ENCODE measurements around the gene CDK11B.
A peak's percentile ranks its signal among the peaks of the same experiment; 100 is the strongest.
"Not testable (repeated sequence)": the region's sequence is repeated elsewhere in the genome, so short reads cannot be mapped to it uniquely, and the experiment has no call there.

CDK11B gene

GRCh38 chr1:1658583-1659549 lies at the start of gene CDK11B:
Gene CDK11B (minus strand): TSS chr1:1659004. CDS start chr1:1657485, 1,519 bp downstream.
- DNase-seq (ENCODE audit: low spot score): peak; percentile 94

- not testable (repeated sequence) for DNase-seq (ENCODE audit: low spot score)
Measured at GRCh38 chr1:1707897-1708296, 49.1 kb upstream of the CDK11B start.

GRCh38 chr1:1707241-1707640 lies 48.4 kb upstream of the CDK11B start:
- DNase-seq (ENCODE audit: low spot score): not testable (repeated sequence)

- DNase-seq (ENCODE audit: low spot score): not testable (repeated sequence)
Measured at GRCh38 chr1:1705623-1706022, 46.8 kb upstream of the CDK11B start.

- not testable (repeated sequence) for DNase-seq (ENCODE audit: low spot score)
Measured at GRCh38 chr1:1704284-1704957, 45.6 kb upstream of the CDK11B start.

- DNase-seq (ENCODE audit: low spot score): no peak
Measured at GRCh38 chr1:1703796-1704195, 45.0 kb upstream of the CDK11B start.

GRCh38 chr1:1702506-1702905 lies 43.7 kb upstream of the CDK11B start:
- not testable (repeated sequence) for DNase-seq (ENCODE audit: low spot score)

- not testable (repeated sequence) for DNase-seq (ENCODE audit: low spot score)
Measured at GRCh38 chr1:1700557-1700956, 41.8 kb upstream of the CDK11B start.

GRCh38 chr1:1700067-1700466 lies 41.3 kb upstream of the CDK11B start:
- not testable (repeated sequence) for DNase-seq (ENCODE audit: low spot score)

- not testable (repeated sequence) for DNase-seq (ENCODE audit: low spot score)
Measured at GRCh38 chr1:1699061-1699460, 40.3 kb upstream of the CDK11B start.

- not testable (repeated sequence) for DNase-seq (ENCODE audit: low spot score)
Measured at GRCh38 chr1:1697358-1698183, 38.8 kb upstream of the CDK11B start.

- not testable (repeated sequence) for DNase-seq (ENCODE audit: low spot score)
Measured at GRCh38 chr1:1696431-1697357, 37.9 kb upstream of the CDK11B start.

GRCh38 chr1:1692714-1693647 lies 34.2 kb upstream of the CDK11B start, which contains the start of gene SLC35E2B:
Gene SLC35E2B (minus strand): TSS chr1:1692795. CDS start chr1:1676699, 16,096 bp downstream.
- DNase-seq (ENCODE audit: low spot score): peak; percentile 92

- DNase-seq (ENCODE audit: low spot score): peak; percentile 71
Measured at GRCh38 chr1:1692324-1692713, 33.5 kb upstream of the CDK11B start.

- not testable (repeated sequence) for DNase-seq (ENCODE audit: low spot score)
Measured at GRCh38 chr1:1691443-1691842, 32.6 kb upstream of the CDK11B start.

- DNase-seq (ENCODE audit: low spot score): not testable (repeated sequence)
Measured at GRCh38 chr1:1689526-1689925, 30.7 kb upstream of the CDK11B start.

GRCh38 chr1:1687846-1688245 lies 29.0 kb upstream of the CDK11B start:
- no peak for DNase-seq (ENCODE audit: low spot score)

- DNase-seq (ENCODE audit: low spot score): no peak
Measured at GRCh38 chr1:1684031-1684681, 25.4 kb upstream of the CDK11B start.
